ENCODE results near the gene NANOS2.

NANOS2 gene

GRCh38 chr19:45958769-45959516 lies 44.4 kb upstream of the NANOS2 start:
- H3K27ac ChIP-seq (ENCODE audit: low read length, poor library complexity, severe bottlenecking), result no peak overlapping the region
- H2AK5ac ChIP-seq (ENCODE audit: low read length, severe bottlenecking), result no peak overlapping the region
- no peak overlapping the region for H4K91ac ChIP-seq (ENCODE audit: low read length)
- no peak overlapping the region for H2BK120ac ChIP-seq (ENCODE audit: low read depth, low read length)
- H2BK5ac ChIP-seq (ENCODE audit: low read depth, low read length, poor library complexity, severe bottlenecking), result no peak overlapping the region
- H2AFZ ChIP-seq (ENCODE audit: low read depth, low read length), result no peak overlapping the region
- H3K36me3 ChIP-seq (ENCODE audit: control insufficient read depth in 1 of 2, insufficient read depth in 2 of 2, low read depth in 1 of 2, low read length in 2 of 2), result no peaks in the 10 kb centered on the region
- no peak overlapping the region for H4K8ac ChIP-seq (ENCODE audit: low read length)
- no peaks in the 10 kb centered on the region for H3K9me3 ChIP-seq (ENCODE audit: control insufficient read depth, low read length)
- DNase-seq, result no peak
- no peak overlapping the region for H3K23ac ChIP-seq (ENCODE audit: low read length in 2 of 2)
- H3K4me3 ChIP-seq (ENCODE audit: insufficient read depth in 1 of 2, low read depth in 1 of 2, low read length in 2 of 2), result no peak overlapping the region
- no peak overlapping the region for H3K9ac ChIP-seq (ENCODE audit: low read length)
- H3K4me2 ChIP-seq (ENCODE audit: low read length, poor library complexity, severe bottlenecking), result no peak overlapping the region
- peaks cover 51 to 53% of the 10 kb centered on the region in 2 experiments for H3K27me3 ChIP-seq (ENCODE audit: control insufficient read depth in 1 of 2, insufficient read depth in 1 of 2, low read length in 2 of 2)
- H3K4ac ChIP-seq (ENCODE audit: low read depth in 1 of 2, low read length in 2 of 2), result no peak overlapping the region
- H2BK12ac ChIP-seq (ENCODE audit: low read length in 2 of 2), result no peak overlapping the region
- H3K14ac ChIP-seq (ENCODE audit: low read length in 2 of 2), result no peak overlapping the region
- no peak overlapping the region for H3K18ac ChIP-seq (ENCODE audit: low read depth in 1 of 2, low read length in 2 of 2)
- no peaks in the 10 kb centered on the region for H3K79me1 ChIP-seq (replicated peaks; ENCODE audit: low read length, poor library complexity, severe bottlenecking)
- peaks cover 2% of the 10 kb centered on the region for H3K4me1 ChIP-seq (ENCODE audit: control insufficient read depth, insufficient read depth, low read depth, low read length)
- 73% methylated on average over 12 of the region's 12 CpGs for WGBS
- H2BK15ac ChIP-seq (ENCODE audit: low read depth, poor library complexity, severe bottlenecking), result no peak overlapping the region

GRCh38 chr19:45958320-45958719 lies 43.7 kb upstream of the NANOS2 start:
- Histone ChIP-seq H3K27ac (ENCODE audit: low read length, poor library complexity, severe bottlenecking) (no peak overlapping the region), H3K4me2 (ENCODE audit: low read length, poor library complexity, severe bottlenecking) (no peak overlapping the region), H3K14ac (ENCODE audit: low read length in 2 of 2) (peak overlapping the region in 1 of 2 experiments; percentile 13), H2BK120ac (ENCODE audit: low read depth, low read length) (no peak overlapping the region), H3K4ac (ENCODE audit: low read depth in 1 of 2, low read length in 2 of 2) (no peak overlapping the region), H4K8ac (ENCODE audit: low read length) (no peak overlapping the region), H3K36me3 (ENCODE audit: control insufficient read depth in 1 of 2, insufficient read depth in 2 of 2, low read depth in 1 of 2, low read length in 2 of 2) (no peaks in the 10 kb centered on the region), H2AK5ac (ENCODE audit: low read length, severe bottlenecking) (no peak overlapping the region), H3K9me3 (ENCODE audit: control insufficient read depth, low read length) (no peaks in the 10 kb centered on the region), H2AFZ (ENCODE audit: low read depth, low read length) (no peak overlapping the region), H3K79me1 (replicated peaks; ENCODE audit: low read length, poor library complexity, severe bottlenecking) (no peaks in the 10 kb centered on the region), H2BK5ac (ENCODE audit: low read depth, low read length, poor library complexity, severe bottlenecking) (no peak overlapping the region), H4K91ac (ENCODE audit: low read length) (no peak overlapping the region), H3K9ac (ENCODE audit: low read length) (no peak overlapping the region), H3K4me3 (ENCODE audit: insufficient read depth in 1 of 2, low read depth in 1 of 2, low read length in 2 of 2) (no peak overlapping the region), H3K4me1 (ENCODE audit: control insufficient read depth, insufficient read depth, low read depth, low read length) (peaks cover 2% of the 10 kb centered on the region), H3K27me3 (ENCODE audit: control insufficient read depth in 1 of 2, insufficient read depth in 1 of 2, low read length in 2 of 2) (peaks cover 54 to 59% of the 10 kb centered on the region in 2 experiments), H2BK12ac (ENCODE audit: low read length in 2 of 2) (no peak overlapping the region), H3K23ac (ENCODE audit: low read length in 2 of 2) (no peak overlapping the region), H3K18ac (ENCODE audit: low read depth in 1 of 2, low read length in 2 of 2) (no peak overlapping the region), H2BK15ac (ENCODE audit: low read depth, poor library complexity, severe bottlenecking) (no peak overlapping the region)
- DNase-seq, result no peak
- WGBS, result 64% methylated on average over 3 of the region's 6 CpGs

GRCh38 chr19:45955905-45956608 lies 41.5 kb upstream of the NANOS2 start:
- Histone ChIP-seq H3K4me1 (ENCODE audit: control insufficient read depth, insufficient read depth, low read depth, low read length) (peaks cover 10% of the 10 kb centered on the region), H2AK5ac (ENCODE audit: low read length, severe bottlenecking) (no peak overlapping the region), H3K9ac (ENCODE audit: low read length) (no peak overlapping the region), H3K27ac (ENCODE audit: low read length, poor library complexity, severe bottlenecking) (no peak overlapping the region), H3K4me2 (ENCODE audit: low read length, poor library complexity, severe bottlenecking) (no peak overlapping the region), H3K27me3 (ENCODE audit: control insufficient read depth in 1 of 2, insufficient read depth in 1 of 2, low read length in 2 of 2) (peaks cover 41 to 53% of the 10 kb centered on the region in 2 experiments), H2BK5ac (ENCODE audit: low read depth, low read length, poor library complexity, severe bottlenecking) (no peak overlapping the region), H2BK120ac (ENCODE audit: low read depth, low read length) (no peak overlapping the region), H3K23ac (ENCODE audit: low read length in 2 of 2) (no peak overlapping the region), H2AFZ (ENCODE audit: low read depth, low read length) (no peak overlapping the region), H4K8ac (ENCODE audit: low read length) (no peak overlapping the region), H4K91ac (ENCODE audit: low read length) (no peak overlapping the region), H3K79me1 (replicated peaks; ENCODE audit: low read length, poor library complexity, severe bottlenecking) (no peaks in the 10 kb centered on the region), H3K4me3 (ENCODE audit: insufficient read depth in 1 of 2, low read depth in 1 of 2, low read length in 2 of 2) (no peak overlapping the region), H3K9me3 (ENCODE audit: control insufficient read depth, low read length) (no peaks in the 10 kb centered on the region), H3K4ac (ENCODE audit: low read depth in 1 of 2, low read length in 2 of 2) (no peak overlapping the region), H3K36me3 (ENCODE audit: control insufficient read depth in 1 of 2, insufficient read depth in 2 of 2, low read depth in 1 of 2, low read length in 2 of 2) (no peaks in the 10 kb centered on the region), H3K18ac (ENCODE audit: low read depth in 1 of 2, low read length in 2 of 2) (no peak overlapping the region), H3K14ac (ENCODE audit: low read length in 2 of 2) (no peak overlapping the region), H2BK15ac (ENCODE audit: low read depth, poor library complexity, severe bottlenecking) (no peak overlapping the region), H2BK12ac (ENCODE audit: low read length in 2 of 2) (no peak overlapping the region)
- WGBS, result 76% methylated on average over 9 of the region's 13 CpGs
- no peak for DNase-seq

GRCh38 chr19:45954156-45954555 lies 39.6 kb upstream of the NANOS2 start:
- H2AK5ac ChIP-seq (ENCODE audit: low read length, severe bottlenecking), result no peak overlapping the region
- H3K36me3 ChIP-seq (ENCODE audit: control insufficient read depth in 1 of 2, insufficient read depth in 2 of 2, low read depth in 1 of 2, low read length in 2 of 2), result no peaks in the 10 kb centered on the region
- H3K27ac ChIP-seq (ENCODE audit: low read length, poor library complexity, severe bottlenecking), result no peak overlapping the region
- H2AFZ ChIP-seq (ENCODE audit: low read depth, low read length), result no peak overlapping the region
- no peaks in the 10 kb centered on the region for H3K79me1 ChIP-seq (replicated peaks; ENCODE audit: low read length, poor library complexity, severe bottlenecking)
- no peak overlapping the region for H4K91ac ChIP-seq (ENCODE audit: low read length)
- no peak overlapping the region for H3K9ac ChIP-seq (ENCODE audit: low read length)
- H3K4me3 ChIP-seq (ENCODE audit: insufficient read depth in 1 of 2, low read depth in 1 of 2, low read length in 2 of 2), result no peak overlapping the region
- no peak overlapping the region for H2BK12ac ChIP-seq (ENCODE audit: low read length in 2 of 2)
- 75% methylated on average over 9 of the region's 9 CpGs for WGBS
- no peak overlapping the region for H2BK15ac ChIP-seq (ENCODE audit: low read depth, poor library complexity, severe bottlenecking)
- no peak overlapping the region for H3K14ac ChIP-seq (ENCODE audit: low read length in 2 of 2)
- no peak for DNase-seq
- H3K4me2 ChIP-seq (ENCODE audit: low read length, poor library complexity, severe bottlenecking), result no peak overlapping the region
- peaks cover 10% of the 10 kb centered on the region for H3K4me1 ChIP-seq (ENCODE audit: control insufficient read depth, insufficient read depth, low read depth, low read length)
- no peak overlapping the region for H3K4ac ChIP-seq (ENCODE audit: low read depth in 1 of 2, low read length in 2 of 2)
- no peaks in the 10 kb centered on the region for H3K9me3 ChIP-seq (ENCODE audit: control insufficient read depth, low read length)
- no peak overlapping the region for H4K8ac ChIP-seq (ENCODE audit: low read length)
- no peak overlapping the region for H3K23ac ChIP-seq (ENCODE audit: low read length in 2 of 2)
- H3K18ac ChIP-seq (ENCODE audit: low read depth in 1 of 2, low read length in 2 of 2), result no peak overlapping the region
- peaks cover 28 to 39% of the 10 kb centered on the region in 2 experiments for H3K27me3 ChIP-seq (ENCODE audit: control insufficient read depth in 1 of 2, insufficient read depth in 1 of 2, low read length in 2 of 2)
- H2BK120ac ChIP-seq (ENCODE audit: low read depth, low read length), result no peak overlapping the region
- H2BK5ac ChIP-seq (ENCODE audit: low read depth, low read length, poor library complexity, severe bottlenecking), result no peak overlapping the region
